ENCODE measurements around the gene PFKFB4. TPM values are rescaled to one million over a fixed set of nuclear protein-coding genes. Genes with fewer than 3 reads are reported as not detected.
"Not testable (repeated sequence)": the region's sequence is repeated elsewhere in the genome, so short reads cannot be mapped to it uniquely, and the experiment has no call there.

PFKFB4 gene
- total and polyA plus RNA-seq, 2 of the 8 experiments (the other 6 are each of a cell fraction or from before 2014, with no cell fraction given): 10.7 to 20.1 TPM

DNA sequence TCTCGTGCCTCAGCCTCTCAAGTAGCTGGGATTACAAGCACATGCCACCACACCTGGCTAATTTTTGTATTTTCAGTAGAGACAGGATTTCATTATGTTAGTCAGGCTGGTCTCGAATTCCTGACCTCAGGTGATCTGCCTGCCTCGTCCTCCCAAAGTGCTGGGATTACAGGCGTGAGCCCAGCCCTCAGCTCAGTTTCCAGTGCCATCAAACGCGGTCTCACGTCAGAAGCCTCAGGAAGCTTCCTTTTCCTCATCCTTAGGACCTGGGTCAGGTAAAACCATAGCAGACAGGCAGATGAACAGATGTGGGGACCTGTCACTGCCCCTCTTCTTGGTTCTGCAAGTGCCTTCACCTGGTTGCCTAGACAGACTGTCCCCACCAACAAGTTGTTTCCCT lies 5.0 kb downstream of the PFKFB4 start:
- not testable (repeated sequence) for H3K9ac ChIP-seq (replicated peaks in 1 of 4; ENCODE audit: extremely low read depth in 1 of 4, low read depth in 3 of 4, low read length in 3 of 4); H4K20me1 ChIP-seq (replicated peaks in 1 of 2; ENCODE audit: control insufficient read depth in 1 of 2, insufficient read depth in 2 of 2, low read length in 2 of 2); H2BK120ac ChIP-seq (replicated peaks; ENCODE audit: low read depth, low read length); H4K5ac ChIP-seq (ENCODE audit: insufficient read length, low read depth, low read length); H2BK15ac ChIP-seq (ENCODE audit: low read length); H3K27ac ChIP-seq (ENCODE audit: low read depth, low read length); H3K56ac ChIP-seq (replicated peaks; ENCODE audit: insufficient read length, low read depth, low read length); H2BK5ac ChIP-seq (ENCODE audit: low read depth, low read length); H4K91ac ChIP-seq (replicated peaks; ENCODE audit: insufficient read length, low read length); H3K23me2 ChIP-seq (ENCODE audit: low read depth, low read length); H3K23ac ChIP-seq (ENCODE audit: insufficient read length); H3K4me2 ChIP-seq (ENCODE audit: insufficient read depth in 1 of 2, low read depth in 2 of 2, low read length in 2 of 2); H3K9me3 ChIP-seq (ENCODE audit: insufficient read depth in 2 of 2, low read depth in 1 of 2, low read length in 1 of 2); H3K36me3 ChIP-seq (ENCODE audit: control insufficient read depth in 2 of 4, insufficient read depth in 4 of 4, low read length in 3 of 4); H3K14ac ChIP-seq (ENCODE audit: insufficient read length); DNase-seq (ENCODE audit: low read depth in 1 of 2, low spot score in 2 of 2); H2BK20ac ChIP-seq (ENCODE audit: low read length); H3K4me3 ChIP-seq (ENCODE audit: extremely low read depth in 1 of 4, insufficient read depth in 2 of 4, low read depth in 3 of 4, low read length in 4 of 4); H2BK12ac ChIP-seq (ENCODE audit: low read depth, low read length); H3K4ac ChIP-seq (replicated peaks; ENCODE audit: insufficient read length, low read depth, low read length); H3K27me3 ChIP-seq (replicated peaks in 1 of 4; ENCODE audit: control insufficient read depth in 3 of 4, extremely low read depth in 1 of 4, insufficient read depth in 3 of 4, low read length in 3 of 4); H2AK5ac ChIP-seq (ENCODE audit: low read depth, low read length); H2AFZ ChIP-seq (ENCODE audit: low read length); FAIRE-seq; H3K18ac ChIP-seq (ENCODE audit: extremely low read depth, low read length); H4K8ac ChIP-seq (ENCODE audit: extremely low read depth, insufficient read depth, low read length)
- 92% methylated on average over 7 of the region's 7 CpGs; no CpG with 5 or more reads in 1 of the 2 experiments for WGBS, 2 experiments (ENCODE audit: extremely low coverage in 1 of 2, insufficient coverage in 1 of 2, insufficient read length in 1 of 2, insufficient replicate concordance in 2 of 2, low coverage in 1 of 2, low lambda C conversion rate in 2 of 2, missing lambda C conversion rate in 1 of 2)
- ChIA-PET POLR2A (ENCODE audit: partially characterized antibody) (interaction anchor here (0.9 to 6.0 kb wide), 6 partner anchors 12 to 111 kb away, joined by 3 to 34 read pairs (median 4); partner anchors contain the start of genes CCDC51, CELSR3, TMA7 and UCN2), CTCF (ENCODE audit: partially characterized antibody) (interaction anchor here (0.9 to 5.4 kb wide), 9 partner anchors 10 to 119 kb away, joined by 3 to 67 read pairs (median 9); partner anchors contain the start of genes SLC26A6 and UQCRC1)
- H3K79me1 ChIP-seq (ENCODE audit: low read depth, low read length): peaks cover 11% of the 10 kb centered on the region
- peaks cover 0 to 12% (median 7%) of the 10 kb centered on the region in 4 experiments; a peak in 6 of 7 replicates for H3K4me1 ChIP-seq (replicated peaks in 1 of 4; ENCODE audit: control insufficient read depth in 3 of 4, insufficient read depth in 4 of 4, low read length in 3 of 4)
- H3K79me2 ChIP-seq (ENCODE audit: control insufficient read depth in 1 of 2, insufficient read depth in 2 of 2, low read length in 2 of 2): peaks cover 0 to 27% of the 10 kb centered on the region in 2 experiments; a peak in 1 of 4 replicates

Measured in H1 (cell line).